HG02678 (cell line): ENCODE measurements around the gene IGF2BP2.
"Not testable (repeated sequence)": the region's sequence is repeated elsewhere in the genome, so short reads cannot be mapped to it uniquely, and the experiment has no call there.

Experiments
- ATAC-seq: cut with Tn5 transposase; IDR thresholded peaks from one replicate; pipeline ENCODE4 v1.9.1; 2021; ENCODE audit warnings: mild to moderate bottlenecking, moderate library complexity; ENCODE audit not compliant: unreplicated experiment

Gene IGF2BP2

GRCh38 chr3:185647134-185647879, 177.5 kb downstream of the IGF2BP2 start:
- ATAC-seq = no peak

GRCh38 chr3:185646382-185647133, 178.3 kb downstream of the IGF2BP2 start:
- ATAC-seq = no peak

GRCh38 chr3:185645596-185646381, 179.1 kb downstream of the IGF2BP2 start:
- no peak for ATAC-seq

GRCh38 chr3:185645191-185645590, 179.7 kb downstream of the IGF2BP2 start:
- not testable (repeated sequence) for ATAC-seq

- no peak for ATAC-seq
These were observed 184.5 kb downstream of the IGF2BP2 start for GRCh38 chr3:185640308-185640707.

- ATAC-seq = no peak
These were observed 185.1 kb downstream of the IGF2BP2 start for GRCh38 chr3:185639632-185640206.

- not testable (repeated sequence) for ATAC-seq
These were observed 186.2 kb downstream of the IGF2BP2 start for GRCh38 chr3:185638651-185639050.

GRCh38 chr3:185637388-185637787, 187.5 kb downstream of the IGF2BP2 start:
- ATAC-seq = no peak

- no peak for ATAC-seq
These were observed 191.8 kb downstream of the IGF2BP2 start for GRCh38 chr3:185632996-185633395.

GRCh38 chr3:185631508-185632206, 193.2 kb downstream of the IGF2BP2 start:
- ATAC-seq = no peak

GRCh38 chr3:185631108-185631507, 193.7 kb downstream of the IGF2BP2 start:
- no peak for ATAC-seq

GRCh38 chr3:185630182-185630622, 194.6 kb downstream of the IGF2BP2 start:
- ATAC-seq = no peak

GRCh38 chr3:185629554-185630181, 195.2 kb downstream of the IGF2BP2 start:
- no peak for ATAC-seq

GRCh38 chr3:185625784-185626183, 199.1 kb downstream of the IGF2BP2 start:
- no peak for ATAC-seq

GRCh38 chr3:185623939-185624665, 200.7 kb downstream of the IGF2BP2 start:
- ATAC-seq = no peak

GRCh38 chr3:185613016-185613415, 211.8 kb downstream of the IGF2BP2 start:
- ATAC-seq = no peak

GRCh38 chr3:185606196-185606595, 218.6 kb downstream of the IGF2BP2 start:
- ATAC-seq = no peak

GRCh38 chr3:185605566-185605965, 219.3 kb downstream of the IGF2BP2 start:
- no peak for ATAC-seq

- peak; percentile 52 for ATAC-seq
These were observed 229.3 kb downstream of the IGF2BP2 start for GRCh38 chr3:185595526-185595925.
